HCT116 (cell line): ENCODE measurements around the gene AGAP5. TPM values are rescaled to one million over a fixed set of nuclear protein-coding genes. Genes with fewer than 3 reads are reported as not detected.

Source experiments
- ATAC-seq: fragments of 200-7000 bp; cut with Tn5 transposase; 2 replicates; pipeline ENCODE4 v1.9.1; 2020; ENCODE audit warnings: mild to moderate bottlenecking, moderate library complexity
- BruUV-seq: library from RNA; stranded (reverse); fragments of 400-500 nt; replicated peaks from 2 replicates; lab custom pipeline; 2021; lab: Mats Ljungman, UMichigan
- CTCF ChIA-PET: fragments of 300-600 bp; sonication (Branson Sonifier 250); formaldehyde crosslinking; loops from one replicate; lab custom pipeline; 2021; ENCODE audit warnings: antibody characterized with exemption; lab: Charles Lee
- POLR2A ChIA-PET: fragments of 300-600, 350-600 bp; sonication (Branson Sonifier 250); formaldehyde crosslinking; loops from one replicate; lab custom pipeline; 2021; ENCODE audit warnings: antibody characterized with exemption; lab: Charles Lee
- RAD21 ChIA-PET, 2 experiments: fragments of 300-600 bp; sonication (Branson Sonifier 250); formaldehyde crosslinking; loops; one replicate each; lab custom pipeline; 2023; ENCODE audit warnings: low total read pairs in 2 of 2; ENCODE audit not compliant: uncharacterized antibody in 2 of 2, unreplicated experiment in 2 of 2, low non-redundant PET in 1 of 2; lab: Charles Lee
- DNase-seq: peaks from one replicate; pipeline ENCODE4 v3.0.0-alpha.2; 2010; ENCODE audit warnings: low read depth, low spot score
- H2AFZ ChIP-seq: fragments of 200-600 bp; shearing (Covaris generic), sonication (generic); 2 replicates; pipeline ENCODE4 v1.6.1; 2017; ENCODE audit warnings: low read depth, mixed run types, mixed read lengths, antibody characterized with exemption, low read length; ENCODE audit not compliant: poor library complexity, severe bottlenecking
- H3K27ac ChIP-seq: 2 replicates; pipeline ENCODE4 v1.5.1; 2012; ENCODE audit warnings: low read depth, low read length
- H3K27me3 ChIP-seq: fragments of 200-600 bp; sonication (generic); 2 replicates; pipeline ENCODE4 v1.6.1; 2016; ENCODE audit warnings: mixed run types, low read length, mixed read lengths; ENCODE audit not compliant: insufficient read depth
- H3K36me3 ChIP-seq, 2 experiments: fragments of 200-500 bp in 1 of 2; fragments of 200-600 bp in 1 of 2; sonication (Bioruptor generic) in 1 of 2; sonication (generic) in 1 of 2; 2 replicates each; pipeline versions ENCODE4 v1.5.1 to v1.6.1; 2014 to 2016; ENCODE audit warnings: low read length in 2 of 2, inconsistent platforms in 1 of 2, mixed read lengths in 1 of 2, mixed run types in 1 of 2; ENCODE audit not compliant: insufficient read depth in 2 of 2, control insufficient read depth in 1 of 2
- H3K4me1 ChIP-seq, 2 experiments: fragments of 200-600 bp in 1 of 2; sonication (generic) in 1 of 2; 2 replicates each; pipeline versions ENCODE4 v1.5.1 to v1.6.1; 2012 to 2017; ENCODE audit warnings: low read length in 2 of 2, inconsistent platforms in 1 of 2, mild to moderate bottlenecking in 1 of 2, mixed read lengths in 1 of 2, mixed run types in 1 of 2, moderate library complexity in 1 of 2; ENCODE audit not compliant: insufficient read depth in 2 of 2, control insufficient read depth in 1 of 2
- H3K4me2 ChIP-seq: fragments of 200-600 bp; sonication (generic); 2 replicates; pipeline ENCODE4 v1.6.1; 2017; ENCODE audit warnings: mixed run types, low read length, mixed read lengths
- H3K4me3 ChIP-seq, 2 experiments: fragments of 200-600 bp in 1 of 2; sonication (generic) in 1 of 2; replicated peaks in 1 of 2; 2 replicates each; pipeline ENCODE4 v1.5.1; 2011 to 2016; ENCODE audit warnings: low read length in 2 of 2, control low read depth in 1 of 2, low read depth in 1 of 2, mild to moderate bottlenecking in 1 of 2, mixed read lengths in 1 of 2, mixed run types in 1 of 2
- H3K79me2 ChIP-seq: fragments of 200-600 bp; sonication (generic); 2 replicates; pipeline ENCODE4 v1.6.1; 2017; ENCODE audit warnings: mild to moderate bottlenecking, mixed run types, low read length, moderate library complexity, mixed read lengths; ENCODE audit not compliant: insufficient read depth
- H3K9ac ChIP-seq: fragments of 200-600 bp; sonication (generic); 2 replicates; pipeline ENCODE4 v1.6.1; 2016; ENCODE audit warnings: low read length, mixed read lengths
- H3K9me2 ChIP-seq: fragments of 200-600 bp; sonication (generic), shearing (Covaris generic); 2 replicates; pipeline ENCODE4 v1.6.1; 2017; ENCODE audit warnings: mixed run types, mild to moderate bottlenecking, moderate library complexity; ENCODE audit not compliant: insufficient read depth
- H3K9me3 ChIP-seq, 2 experiments: fragments of 200-500 bp in 1 of 2; fragments of 200-600 bp in 1 of 2; sonication (Bioruptor generic) in 1 of 2; sonication (generic) in 1 of 2; 2 replicates each; pipeline ENCODE4 v1.6.1; 2014 to 2017; ENCODE audit warnings: low read length in 2 of 2, mixed read lengths in 2 of 2, inconsistent platforms in 1 of 2, low read depth in 1 of 2, mild to moderate bottlenecking in 1 of 2, mixed run types in 1 of 2, moderate library complexity in 1 of 2; ENCODE audit not compliant: control insufficient read depth in 1 of 2, insufficient read depth in 1 of 2
- H4K20me1 ChIP-seq: fragments of 200-600 bp; sonication (generic), shearing (Covaris generic); 2 replicates; pipeline ENCODE4 v1.6.1; 2017; ENCODE audit warnings: mixed run types, mild to moderate bottlenecking, moderate library complexity; ENCODE audit not compliant: insufficient read depth
- CBX3 ChIP-seq: IDR thresholded peaks from 2 replicates; pipeline ENCODE4 v1.6.1; 2012; ENCODE audit warnings: low read depth
- ELF1 ChIP-seq: IDR thresholded peaks from 2 replicates; pipeline ENCODE4 v1.6.1; 2012; ENCODE audit warnings: low read depth, borderline replicate concordance
- EZH2 ChIP-seq: fragments of 200-600 bp; sonication (generic); IDR thresholded peaks from 2 replicates; pipeline ENCODE4 v1.6.1; 2017; ENCODE audit warnings: antibody characterized with exemption, mixed run types
- EZH2phosphoT487 ChIP-seq: fragments of 200-600 bp; IDR thresholded peaks from 2 replicates; pipeline ENCODE4 v1.6.1; 2018; ENCODE audit warnings: antibody characterized with exemption, borderline replicate concordance
- FOSL1 ChIP-seq: IDR thresholded peaks from 2 replicates; pipeline ENCODE4 v1.6.1; 2012; ENCODE audit warnings: low read depth
- JUND ChIP-seq: IDR thresholded peaks from 2 replicates; pipeline ENCODE4 v1.6.1; 2012
- POLR2A ChIP-seq: IDR thresholded peaks from 2 replicates; pipeline ENCODE4 v1.7.0; 2011; ENCODE audit warnings: borderline replicate concordance; ENCODE audit not compliant: insufficient read depth, insufficient read length; ENCODE audit errors: extremely low read depth
- RAD21 ChIP-seq: IDR thresholded peaks from 2 replicates; pipeline ENCODE4 v1.6.1; 2012; ENCODE audit warnings: low read depth, mild to moderate bottlenecking
- SP1 ChIP-seq: IDR thresholded peaks from 2 replicates; pipeline ENCODE4 v1.6.1; 2012; ENCODE audit warnings: low read depth
- SRF ChIP-seq: IDR thresholded peaks from 2 replicates; pipeline ENCODE4 v1.6.1; 2012; ENCODE audit warnings: low read depth
- TCF7L2 ChIP-seq: IDR thresholded peaks from 2 replicates; pipeline ENCODE4 v1.7.0; 2011; ENCODE audit warnings: borderline replicate concordance, inconsistent platforms; ENCODE audit not compliant: insufficient read depth, insufficient read length; ENCODE audit errors: extremely low read depth
- YY1 ChIP-seq: IDR thresholded peaks from 2 replicates; pipeline ENCODE4 v1.6.1; 2011; ENCODE audit warnings: low read length, low read depth, moderate library complexity, mild to moderate bottlenecking; ENCODE audit not compliant: insufficient replicate concordance; ENCODE audit errors: extremely low read depth
- intact Hi-C: fragments of 100-400 bp; cut with micrococcal nuclease; formaldehyde crosslinking; loops from 2 replicates; pipeline ENCODE4 v1.10.0; 2022
- total RNA-seq: library from RNA; stranded (reverse); gene quantifications from one replicate; pipeline ENCODE4 v1.2.1, GENCODE V29; 2021; ENCODE audit not compliant: unreplicated experiment
- TF ChIP-seq, protein P1 (sequence below): IDR thresholded peaks from 2 replicates; pipeline ENCODE4 v1.6.1; 2012
- TF ChIP-seq, protein P2 (sequence below), 3 experiments: fragments of 200-600 bp in 1 of 3; sonication (generic) in 1 of 3; IDR thresholded peaks in 2 of 3; conservative IDR thresholded peaks in 1 of 3; 2 replicates each; pipeline ENCODE4 v1.5.1; 2012 to 2017; ENCODE audit warnings: low read depth in 2 of 3, low read length in 2 of 3, antibody characterized with exemption in 1 of 3, borderline replicate concordance in 1 of 3, control low read depth in 1 of 3, mild to moderate bottlenecking in 1 of 3, mixed read lengths in 1 of 3, mixed run types in 1 of 3, moderate library complexity in 1 of 3; ENCODE audit not compliant: insufficient read depth in 1 of 3
- TF ChIP-seq, protein P3 (sequence below): IDR thresholded peaks from 2 replicates; pipeline ENCODE4 v1.6.1; 2012
- TF ChIP-seq, protein P4 (sequence below): IDR thresholded peaks from 2 replicates; pipeline ENCODE4 v1.6.1; 2011; ENCODE audit warnings: mild to moderate bottlenecking, low read length, moderate library complexity; ENCODE audit not compliant: insufficient replicate concordance; ENCODE audit errors: extremely low read depth

AGAP5 gene
- total RNA-seq, 1 experiment from 2014 or later = 7.5 TPM

DNA sequence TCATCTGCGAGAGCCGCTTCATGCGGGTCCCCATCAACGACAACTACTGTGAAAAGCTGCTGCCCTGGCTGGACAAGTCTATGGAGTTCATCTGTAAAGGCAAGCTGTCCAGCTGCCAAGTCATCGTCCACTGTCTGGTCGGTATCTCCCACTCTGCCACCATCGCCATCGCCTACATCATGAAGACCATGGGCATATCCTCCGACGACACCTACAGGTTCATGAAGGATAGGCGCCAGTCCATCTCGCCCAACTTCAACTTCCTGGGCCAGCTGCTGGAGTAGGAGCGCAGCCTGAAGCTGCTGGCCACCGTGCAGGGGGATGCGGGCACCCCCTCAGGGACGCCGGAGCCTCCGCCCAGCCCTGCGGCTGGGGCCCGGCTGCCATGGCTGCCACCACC lies 34.5 kb upstream of the AGAP5 start:
- intact Hi-C loops = no loop called here
- RAD21 ChIA-PET = no interaction called here
- no peaks in the 10 kb centered on the region for H3K9me2 ChIP-seq
- DNase-seq = no peak
- H3K4me2 ChIP-seq = no peak overlapping the region
- no peak overlapping the region for H3K4me3 ChIP-seq
- no peak overlapping the region for H3K27ac ChIP-seq
- H3K36me3 ChIP-seq = no peaks in the 10 kb centered on the region; a peak in 1 of 4 replicates
- TF ChIP-seq SP1 (no peak), FOSL1 (no peak), CBX3 (no peak), RAD21 (no peak), TCF7L2 (no peak), POLR2A (no peak), EZH2 (no peak), EZH2phosphoT487 (no peak), ELF1 (no peak), YY1 (no peak), JUND (no peak), SRF (no peak)
- TF ChIP-seq, protein P1, sequence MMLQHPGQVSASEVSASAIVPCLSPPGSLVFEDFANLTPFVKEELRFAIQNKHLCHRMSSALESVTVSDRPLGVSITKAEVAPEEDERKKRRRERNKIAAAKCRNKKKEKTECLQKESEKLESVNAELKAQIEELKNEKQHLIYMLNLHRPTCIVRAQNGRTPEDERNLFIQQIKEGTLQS = no peak
- TF ChIP-seq, protein P2, sequence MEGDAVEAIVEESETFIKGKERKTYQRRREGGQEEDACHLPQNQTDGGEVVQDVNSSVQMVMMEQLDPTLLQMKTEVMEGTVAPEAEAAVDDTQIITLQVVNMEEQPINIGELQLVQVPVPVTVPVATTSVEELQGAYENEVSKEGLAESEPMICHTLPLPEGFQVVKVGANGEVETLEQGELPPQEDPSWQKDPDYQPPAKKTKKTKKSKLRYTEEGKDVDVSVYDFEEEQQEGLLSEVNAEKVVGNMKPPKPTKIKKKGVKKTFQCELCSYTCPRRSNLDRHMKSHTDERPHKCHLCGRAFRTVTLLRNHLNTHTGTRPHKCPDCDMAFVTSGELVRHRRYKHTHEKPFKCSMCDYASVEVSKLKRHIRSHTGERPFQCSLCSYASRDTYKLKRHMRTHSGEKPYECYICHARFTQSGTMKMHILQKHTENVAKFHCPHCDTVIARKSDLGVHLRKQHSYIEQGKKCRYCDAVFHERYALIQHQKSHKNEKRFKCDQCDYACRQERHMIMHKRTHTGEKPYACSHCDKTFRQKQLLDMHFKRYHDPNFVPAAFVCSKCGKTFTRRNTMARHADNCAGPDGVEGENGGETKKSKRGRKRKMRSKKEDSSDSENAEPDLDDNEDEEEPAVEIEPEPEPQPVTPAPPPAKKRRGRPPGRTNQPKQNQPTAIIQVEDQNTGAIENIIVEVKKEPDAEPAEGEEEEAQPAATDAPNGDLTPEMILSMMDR (IDR thresholded peaks at IDR 0.05 in 2 of 3, conservative IDR thresholded peaks at IDR 0.05 in 1 of 3; ENCODE audit: borderline replicate concordance in 1 of 3, insufficient read depth in 1 of 3, low read depth in 2 of 3, low read length in 2 of 3) = no peak
- TF ChIP-seq, protein P3, sequence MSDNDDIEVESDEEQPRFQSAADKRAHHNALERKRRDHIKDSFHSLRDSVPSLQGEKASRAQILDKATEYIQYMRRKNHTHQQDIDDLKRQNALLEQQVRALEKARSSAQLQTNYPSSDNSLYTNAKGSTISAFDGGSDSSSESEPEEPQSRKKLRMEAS = no peak
- TF ChIP-seq, protein P4, sequence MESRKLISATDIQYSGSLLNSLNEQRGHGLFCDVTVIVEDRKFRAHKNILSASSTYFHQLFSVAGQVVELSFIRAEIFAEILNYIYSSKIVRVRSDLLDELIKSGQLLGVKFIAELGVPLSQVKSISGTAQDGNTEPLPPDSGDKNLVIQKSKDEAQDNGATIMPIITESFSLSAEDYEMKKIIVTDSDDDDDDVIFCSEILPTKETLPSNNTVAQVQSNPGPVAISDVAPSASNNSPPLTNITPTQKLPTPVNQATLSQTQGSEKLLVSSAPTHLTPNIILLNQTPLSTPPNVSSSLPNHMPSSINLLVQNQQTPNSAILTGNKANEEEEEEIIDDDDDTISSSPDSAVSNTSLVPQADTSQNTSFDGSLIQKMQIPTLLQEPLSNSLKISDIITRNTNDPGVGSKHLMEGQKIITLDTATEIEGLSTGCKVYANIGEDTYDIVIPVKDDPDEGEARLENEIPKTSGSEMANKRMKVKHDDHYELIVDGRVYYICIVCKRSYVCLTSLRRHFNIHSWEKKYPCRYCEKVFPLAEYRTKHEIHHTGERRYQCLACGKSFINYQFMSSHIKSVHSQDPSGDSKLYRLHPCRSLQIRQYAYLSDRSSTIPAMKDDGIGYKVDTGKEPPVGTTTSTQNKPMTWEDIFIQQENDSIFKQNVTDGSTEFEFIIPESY = no peak
- peaks cover 23% of the 10 kb centered on the region for H3K79me2 ChIP-seq
- H4K20me1 ChIP-seq = no peaks in the 10 kb centered on the region
- H3K9me3 ChIP-seq = no peaks in the 10 kb centered on the region
- peaks cover 0 to 6% of the 10 kb centered on the region in 2 experiments; a peak in 2 of 4 replicates for H3K4me1 ChIP-seq
- no peak overlapping the region for H3K9ac ChIP-seq
- CTCF ChIA-PET = no interaction called here
- no peak for ATAC-seq
- POLR2A ChIA-PET = interaction anchor here (0.6 to 3.7 kb wide), 2 partner anchors 11 to 150 kb away, joined by 3 to 36 read pairs; partner anchors contain the start of gene SEC24C
- no TSS peak for BruUV-seq
- H2AFZ ChIP-seq = no peak overlapping the region
- H3K27me3 ChIP-seq = no peaks in the 10 kb centered on the region
